ENCODE data around the gene ARID1B. TPM values are rescaled to one million over a fixed set of nuclear protein-coding genes. Genes with fewer than 3 reads are reported as not detected.

ARID1B gene
- total RNA-seq, 1 donor from 2014 or later: 66.3 TPM

DNA sequence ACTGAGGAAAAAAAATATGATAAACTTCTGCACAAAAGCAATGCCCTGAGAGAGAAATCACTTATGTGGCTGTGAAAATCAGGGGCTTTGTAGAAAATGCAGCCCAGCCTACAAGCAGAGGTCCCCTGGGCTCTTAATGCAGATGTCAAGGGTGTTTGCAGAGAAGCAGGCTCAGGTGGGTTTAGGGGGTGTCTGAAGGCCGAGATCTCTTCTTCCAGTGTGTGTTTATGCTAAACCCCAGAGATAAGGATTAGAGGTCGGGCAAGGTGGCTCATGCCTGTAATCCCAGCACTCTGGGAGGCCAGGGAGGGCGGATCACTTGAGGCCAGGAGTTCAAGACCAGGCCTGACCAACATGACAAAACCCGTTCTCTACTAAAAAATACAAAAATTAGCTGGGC is 467.6 kb downstream of the ARID1B start:
- DNase-seq (ENCODE audit: low spot score): no peak
- H3K4me1 Mint-ChIP-seq (ENCODE audit: low read depth): peaks cover 3% of the 10 kb centered on the region
- H3K4me3 Mint-ChIP-seq (ENCODE audit: low read depth): no peak overlapping the region
- peaks cover 10% of the 10 kb centered on the region for H3K9me3 Mint-ChIP-seq
- no peak overlapping the region for H3K27ac Mint-ChIP-seq
- no peaks in the 10 kb centered on the region for H3K36me3 Mint-ChIP-seq (ENCODE audit: low read depth)
- peaks cover 26% of the 10 kb centered on the region for H3K27me3 Mint-ChIP-seq (ENCODE audit: low read depth)
- intact Hi-C loops (cut with micrococcal nuclease): no loop called here

DNA sequence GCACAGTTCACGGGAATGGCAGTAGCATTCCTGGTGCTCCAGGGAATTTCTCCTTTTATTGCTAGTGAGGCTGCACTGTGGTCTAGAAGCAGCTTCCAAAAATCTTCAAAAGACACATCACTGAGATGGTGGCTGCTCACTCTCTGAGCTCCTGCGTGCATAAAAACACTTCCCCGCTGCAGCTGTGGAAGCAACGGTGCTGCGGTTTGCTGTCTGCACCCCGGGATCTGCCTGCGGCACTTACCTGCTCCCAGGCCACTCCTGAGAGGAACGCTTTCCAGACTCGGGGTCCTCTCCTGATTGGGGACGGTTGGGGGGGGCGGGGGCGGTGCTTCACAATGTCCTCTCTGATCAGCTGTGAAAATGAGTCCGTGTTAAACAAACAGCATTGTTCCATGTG is 468.3 kb downstream of the ARID1B start:
- H3K9me3 Mint-ChIP-seq: peaks cover 10% of the 10 kb centered on the region
- no peak for DNase-seq (ENCODE audit: low spot score)
- no peaks in the 10 kb centered on the region for H3K36me3 Mint-ChIP-seq (ENCODE audit: low read depth)
- H3K27me3 Mint-ChIP-seq (ENCODE audit: low read depth): peaks cover 30% of the 10 kb centered on the region
- peaks cover 2% of the 10 kb centered on the region for H3K4me1 Mint-ChIP-seq (ENCODE audit: low read depth)
- no peak overlapping the region for H3K4me3 Mint-ChIP-seq (ENCODE audit: low read depth)
- H3K27ac Mint-ChIP-seq: no peak overlapping the region
- intact Hi-C loops (cut with micrococcal nuclease): no loop called here

DNA sequence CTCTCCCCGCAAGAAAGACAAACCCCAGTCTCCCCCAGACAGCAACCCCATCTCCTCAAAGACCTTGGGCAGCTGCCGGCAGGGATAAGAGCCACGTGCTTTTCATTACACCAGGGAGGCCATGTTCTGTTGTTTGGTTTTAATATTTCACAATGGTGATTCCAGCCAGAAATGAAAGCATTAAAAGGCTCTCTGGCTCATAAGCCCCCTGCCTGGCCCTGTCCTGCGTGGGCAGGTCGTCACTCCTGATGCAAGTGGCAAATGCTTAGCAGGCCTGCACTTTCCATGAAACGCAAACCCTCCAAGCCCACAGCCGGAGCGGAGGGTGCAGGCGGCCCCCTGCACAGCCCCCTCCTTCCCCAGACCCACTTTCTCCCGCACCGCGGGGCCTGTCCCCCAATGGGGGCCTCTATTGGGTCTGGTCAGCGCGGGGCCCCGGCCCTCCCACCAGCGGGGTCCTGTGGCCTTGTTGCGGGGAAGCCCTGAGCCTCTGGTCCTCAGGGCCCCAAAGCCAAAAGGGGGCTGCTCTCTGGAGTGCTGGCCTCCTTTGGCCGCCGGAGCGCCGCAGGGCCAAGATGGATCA is 469.0 kb downstream of the ARID1B start:
- intact Hi-C loops (cut with micrococcal nuclease): no loop called here
- no peak overlapping the region for H3K27ac Mint-ChIP-seq
- no peak for DNase-seq (ENCODE audit: low spot score)
- peaks cover 10% of the 10 kb centered on the region for H3K9me3 Mint-ChIP-seq
- no peak overlapping the region for H3K4me3 Mint-ChIP-seq (ENCODE audit: low read depth)
- H3K4me1 Mint-ChIP-seq (ENCODE audit: low read depth): no peaks in the 10 kb centered on the region
- peaks cover 35% of the 10 kb centered on the region for H3K27me3 Mint-ChIP-seq (ENCODE audit: low read depth)
- H3K36me3 Mint-ChIP-seq (ENCODE audit: low read depth): no peaks in the 10 kb centered on the region

DNA sequence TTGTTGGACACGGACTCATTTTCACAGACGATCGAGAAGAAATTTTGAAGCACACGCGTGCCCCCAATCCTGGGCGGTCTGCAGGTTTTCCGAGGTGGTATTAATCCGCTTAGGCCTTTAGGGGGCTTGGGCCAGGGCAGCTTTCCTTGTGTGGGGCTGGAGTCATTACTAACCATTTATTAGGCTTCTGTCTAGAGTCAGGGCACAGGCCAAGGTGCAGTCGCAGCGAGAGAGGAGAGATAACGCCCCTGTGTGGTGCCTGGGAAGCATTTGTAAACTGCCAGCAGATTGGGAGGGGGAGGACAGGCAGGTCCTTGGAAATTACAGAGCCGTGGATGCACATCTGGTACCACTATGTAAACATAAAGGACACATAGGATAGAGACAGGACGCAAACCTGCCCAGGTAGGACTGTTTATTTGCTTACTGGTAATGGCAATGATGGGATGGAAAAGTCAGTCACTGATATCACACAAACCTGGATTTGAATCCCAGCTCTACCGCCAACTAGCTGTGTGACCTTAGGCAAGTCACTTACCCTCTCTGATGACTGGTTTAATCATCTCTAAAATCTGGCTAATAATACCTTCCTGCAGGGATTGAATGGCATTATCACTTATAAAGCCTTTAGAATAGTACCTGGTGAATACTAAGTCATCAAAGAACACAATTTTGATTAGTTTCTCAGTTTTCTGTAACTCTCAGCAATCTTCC is 469.8 kb downstream of the ARID1B start:
- H3K27me3 Mint-ChIP-seq (ENCODE audit: low read depth): peaks cover 39% of the 10 kb centered on the region
- H3K36me3 Mint-ChIP-seq (ENCODE audit: low read depth): no peaks in the 10 kb centered on the region
- no peaks in the 10 kb centered on the region for H3K4me1 Mint-ChIP-seq (ENCODE audit: low read depth)
- intact Hi-C loops (cut with micrococcal nuclease): no loop called here
- no peak overlapping the region for H3K27ac Mint-ChIP-seq
- H3K4me3 Mint-ChIP-seq (ENCODE audit: low read depth): no peak overlapping the region
- DNase-seq (ENCODE audit: low spot score): no peak
- peaks cover 10% of the 10 kb centered on the region for H3K9me3 Mint-ChIP-seq

DNA sequence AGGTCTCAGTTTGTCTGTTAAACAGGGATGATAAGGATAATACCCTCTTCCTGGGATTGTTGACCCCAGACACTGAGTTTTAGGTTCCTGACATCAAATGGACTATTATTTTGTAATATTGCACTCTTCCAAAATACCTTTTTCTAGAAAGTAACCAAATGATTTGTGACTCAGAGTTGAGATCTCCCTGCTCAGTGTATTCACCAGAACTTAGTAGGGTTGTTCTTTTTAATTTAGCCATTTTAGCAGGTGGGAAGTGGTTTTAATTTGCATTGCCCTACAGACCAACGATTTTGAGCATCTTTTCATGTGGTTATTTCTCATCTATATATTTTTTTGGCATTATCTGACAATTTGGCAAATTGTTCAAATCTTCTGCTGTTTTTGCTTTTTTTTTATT is 471.1 kb downstream of the ARID1B start:
- no peak for DNase-seq (ENCODE audit: low spot score)
- intact Hi-C loops (cut with micrococcal nuclease): no loop called here
- Mint-ChIP-seq H3K27ac (no peak overlapping the region), H3K27me3 (ENCODE audit: low read depth) (peaks cover 31% of the 10 kb centered on the region), H3K4me3 (ENCODE audit: low read depth) (no peak overlapping the region), H3K9me3 (peaks cover 10% of the 10 kb centered on the region), H3K4me1 (ENCODE audit: low read depth) (no peaks in the 10 kb centered on the region), H3K36me3 (ENCODE audit: low read depth) (no peaks in the 10 kb centered on the region)

DNA sequence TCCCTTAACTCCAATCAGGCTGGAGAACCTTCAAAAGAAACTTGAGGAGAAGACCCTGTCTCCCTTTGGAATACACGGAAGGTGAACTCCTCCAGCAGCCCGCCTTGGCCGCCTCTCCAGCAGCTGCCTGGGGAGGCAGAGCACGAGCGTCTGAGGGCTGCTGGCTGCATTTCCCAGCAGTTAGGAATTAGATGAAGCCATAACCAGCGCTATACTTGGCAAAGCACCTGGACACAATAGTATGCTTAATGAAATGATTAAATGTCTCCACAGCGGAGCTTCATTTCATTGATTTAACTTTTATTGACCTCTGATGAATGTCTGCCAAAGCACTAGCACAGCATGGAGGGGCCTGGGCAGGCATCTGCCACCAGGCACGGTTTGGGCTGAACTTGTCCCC is 472.6 kb downstream of the ARID1B start:
- Mint-ChIP-seq H3K36me3 (ENCODE audit: low read depth) (no peaks in the 10 kb centered on the region), H3K9me3 (peaks cover 10% of the 10 kb centered on the region)
- intact Hi-C loops (cut with micrococcal nuclease): no loop called here

DNA sequence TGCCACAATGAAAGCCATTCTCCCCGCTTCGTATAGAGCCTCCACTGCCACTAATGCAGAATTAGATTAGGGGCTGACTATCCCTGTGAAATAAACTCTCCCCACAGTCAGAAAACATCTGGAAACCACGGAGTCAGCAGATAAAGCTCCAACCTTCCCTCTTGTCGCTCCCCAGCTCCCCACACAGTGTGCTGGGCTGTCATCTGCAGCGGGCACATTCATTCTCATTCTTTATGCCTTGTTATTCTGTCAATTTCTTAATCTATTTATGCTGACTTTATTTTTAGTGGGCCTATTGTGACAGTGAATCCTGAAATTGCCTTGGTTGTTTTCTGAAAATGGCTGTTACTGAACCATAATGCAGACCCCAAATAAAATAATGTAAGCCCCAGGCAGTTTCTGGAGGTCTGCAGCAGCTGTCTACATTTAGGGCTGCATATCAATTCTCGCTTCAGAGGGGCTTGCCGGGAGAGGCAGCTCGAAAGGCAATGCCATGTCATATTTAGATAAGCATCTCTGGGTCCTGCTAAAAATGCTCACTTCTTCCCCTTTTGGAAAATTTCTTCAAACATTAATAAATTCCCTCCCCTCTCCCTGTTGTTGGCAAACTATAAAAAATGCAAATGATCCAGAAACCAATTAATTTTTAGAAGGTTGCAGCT is 474.5 kb downstream of the ARID1B start:
- Mint-ChIP-seq H3K27me3 (ENCODE audit: low read depth) (peaks cover 33% of the 10 kb centered on the region), H3K4me1 (ENCODE audit: low read depth) (no peaks in the 10 kb centered on the region), H3K36me3 (ENCODE audit: low read depth) (no peaks in the 10 kb centered on the region), H3K4me3 (ENCODE audit: low read depth) (no peak overlapping the region), H3K27ac (no peak overlapping the region), H3K9me3 (peaks cover 10% of the 10 kb centered on the region)
- intact Hi-C loops (cut with micrococcal nuclease): no loop called here
- DNase-seq (ENCODE audit: low spot score): no peak

More for the DNA sequence above, 472.6 kb downstream of the ARID1B start:
- Mint-ChIP-seq H3K4me3 (ENCODE audit: low read depth) (no peak overlapping the region), H3K4me1 (ENCODE audit: low read depth) (no peaks in the 10 kb centered on the region), H3K27me3 (ENCODE audit: low read depth) (peaks cover 25% of the 10 kb centered on the region), H3K27ac (no peak overlapping the region)
- DNase-seq (ENCODE audit: low spot score): no peak

DNA sequence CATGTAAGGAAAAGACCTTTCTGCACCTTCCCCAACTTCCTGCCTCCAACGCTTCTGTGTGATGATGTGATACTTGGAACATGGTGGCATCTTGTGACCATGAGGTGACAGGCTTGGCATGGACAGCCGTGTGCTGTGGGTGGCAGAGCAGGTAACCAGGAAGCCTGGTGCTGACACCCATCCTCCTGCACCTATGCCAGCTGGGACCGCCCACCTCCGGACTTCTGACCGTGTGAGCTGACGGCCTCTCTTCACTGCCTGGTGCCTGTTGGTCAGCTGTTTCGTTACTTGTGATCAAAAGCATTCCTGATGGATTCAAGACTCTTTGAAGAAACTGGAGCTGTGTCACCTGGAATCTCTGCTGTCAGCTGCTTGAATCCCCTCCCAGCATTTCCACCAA is 475.8 kb downstream of the ARID1B start:
- H3K9me3 Mint-ChIP-seq: peaks cover 10% of the 10 kb centered on the region
- intact Hi-C loops (cut with micrococcal nuclease): no loop called here
- H3K4me1 Mint-ChIP-seq (ENCODE audit: low read depth): no peaks in the 10 kb centered on the region
- no peak overlapping the region for H3K4me3 Mint-ChIP-seq (ENCODE audit: low read depth)
- no peak for DNase-seq (ENCODE audit: low spot score)
- H3K36me3 Mint-ChIP-seq (ENCODE audit: low read depth): no peaks in the 10 kb centered on the region
- H3K27ac Mint-ChIP-seq: no peak overlapping the region
- H3K27me3 Mint-ChIP-seq (ENCODE audit: low read depth): peaks cover 35% of the 10 kb centered on the region

DNA sequence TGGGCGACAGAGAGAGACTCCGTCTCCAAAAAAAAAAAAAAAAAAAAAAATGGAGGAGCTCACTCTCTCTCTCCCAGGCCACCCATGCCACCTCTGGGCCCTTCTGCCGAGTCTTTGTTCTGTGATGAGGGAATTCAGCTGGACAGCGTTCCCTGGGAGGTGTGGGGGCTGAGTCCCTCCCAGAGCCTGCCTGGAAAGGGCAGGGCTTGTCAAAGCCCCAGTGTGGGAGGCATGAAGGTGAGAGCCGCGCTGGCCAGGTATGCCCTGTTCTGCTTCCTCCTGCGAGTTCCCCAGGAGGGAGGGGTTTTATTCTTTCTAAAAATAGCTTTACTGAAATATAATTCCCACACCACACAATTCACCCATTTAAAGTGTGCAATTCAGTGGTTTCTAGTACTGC is 476.5 kb downstream of the ARID1B start:
- intact Hi-C loops (cut with micrococcal nuclease): no loop called here
- Mint-ChIP-seq H3K4me1 (ENCODE audit: low read depth) (no peaks in the 10 kb centered on the region), H3K36me3 (ENCODE audit: low read depth) (no peaks in the 10 kb centered on the region), H3K4me3 (ENCODE audit: low read depth) (no peak overlapping the region), H3K27ac (no peak overlapping the region), H3K9me3 (peaks cover 5% of the 10 kb centered on the region), H3K27me3 (ENCODE audit: low read depth) (peaks cover 33% of the 10 kb centered on the region)
- DNase-seq (ENCODE audit: low spot score): no peak

DNA sequence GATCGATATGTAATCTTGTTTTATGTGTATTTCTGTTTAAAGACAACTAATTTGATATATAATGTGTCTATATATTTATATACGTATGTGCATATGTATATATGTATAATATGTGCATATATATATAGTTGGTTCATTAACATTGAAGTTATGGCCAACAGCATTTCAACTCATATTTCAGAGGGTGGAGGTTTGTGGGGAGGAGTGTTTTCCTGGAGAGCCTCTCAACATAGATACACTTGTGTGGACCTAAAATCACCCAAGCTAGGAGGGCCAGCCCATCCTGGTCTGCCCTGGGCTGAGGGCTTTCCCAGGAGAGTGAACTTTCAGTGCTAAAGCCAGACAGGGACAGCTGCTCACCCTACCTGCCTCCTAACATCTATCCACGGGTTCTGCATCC is 477.4 kb downstream of the ARID1B start:
- intact Hi-C loops (cut with micrococcal nuclease): no loop called here
- H3K27ac Mint-ChIP-seq: no peak overlapping the region
- H3K4me1 Mint-ChIP-seq (ENCODE audit: low read depth): no peaks in the 10 kb centered on the region
- peaks cover 30% of the 10 kb centered on the region for H3K27me3 Mint-ChIP-seq (ENCODE audit: low read depth)
- no peaks in the 10 kb centered on the region for H3K36me3 Mint-ChIP-seq (ENCODE audit: low read depth)
- H3K4me3 Mint-ChIP-seq (ENCODE audit: low read depth): no peak overlapping the region
- H3K9me3 Mint-ChIP-seq: no peaks in the 10 kb centered on the region
- no peak for DNase-seq (ENCODE audit: low spot score)

DNA sequence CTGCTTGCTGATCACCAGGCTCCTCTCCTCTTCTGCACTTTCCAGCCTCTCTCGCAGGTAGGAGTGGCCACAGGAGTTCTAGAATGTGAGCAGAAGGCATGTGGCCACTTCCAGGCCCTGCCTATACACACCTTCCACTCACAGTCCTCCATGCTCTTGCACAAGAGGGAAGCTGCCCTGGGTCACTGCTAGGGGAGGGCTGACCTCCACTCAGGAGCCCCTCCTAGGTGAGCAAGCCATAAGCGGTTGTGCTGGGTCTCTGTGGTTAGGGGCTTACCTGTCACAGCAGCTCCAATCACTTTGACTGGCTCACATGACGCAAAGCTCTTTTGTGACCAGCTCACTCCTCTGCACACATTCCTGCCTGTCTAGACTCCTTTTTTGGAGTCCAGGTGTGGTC is 477.9 kb downstream of the ARID1B start:
- H3K27me3 Mint-ChIP-seq (ENCODE audit: low read depth): peaks cover 29% of the 10 kb centered on the region
- no peaks in the 10 kb centered on the region for H3K9me3 Mint-ChIP-seq
- H3K27ac Mint-ChIP-seq: no peak overlapping the region
- no peak overlapping the region for H3K4me3 Mint-ChIP-seq (ENCODE audit: low read depth)
- H3K36me3 Mint-ChIP-seq (ENCODE audit: low read depth): no peaks in the 10 kb centered on the region
- intact Hi-C loops (cut with micrococcal nuclease): no loop called here
- H3K4me1 Mint-ChIP-seq (ENCODE audit: low read depth): peaks cover 4% of the 10 kb centered on the region
- DNase-seq (ENCODE audit: low spot score): no peak

DNA sequence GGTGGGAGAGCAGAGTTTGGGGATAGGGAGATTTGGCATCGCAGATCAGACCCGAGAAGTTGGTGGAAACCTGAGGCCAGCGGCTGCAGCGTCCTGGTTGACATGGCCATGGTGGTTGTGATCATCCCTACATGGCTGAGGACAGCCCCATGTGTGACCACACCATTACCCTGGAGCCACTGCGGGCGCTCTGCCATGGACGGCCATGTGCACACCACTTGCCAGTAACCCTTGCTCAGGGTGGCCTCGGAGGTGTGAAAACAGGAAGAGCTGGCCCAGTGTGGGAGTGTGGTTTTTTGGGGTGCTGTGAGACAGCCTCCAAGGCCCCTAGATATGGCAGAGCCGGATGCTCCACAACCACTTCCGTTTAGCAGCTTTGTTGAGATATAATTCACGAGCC is 481.7 kb downstream of the ARID1B start:
- Mint-ChIP-seq H3K4me3 (ENCODE audit: low read depth) (no peak overlapping the region), H3K36me3 (ENCODE audit: low read depth) (no peaks in the 10 kb centered on the region), H3K9me3 (no peaks in the 10 kb centered on the region), H3K27ac (no peak overlapping the region), H3K27me3 (ENCODE audit: low read depth) (peaks cover 18% of the 10 kb centered on the region), H3K4me1 (ENCODE audit: low read depth) (peaks cover 4% of the 10 kb centered on the region)
- intact Hi-C loops (cut with micrococcal nuclease): no loop called here
- DNase-seq (ENCODE audit: low spot score): no peak

DNA sequence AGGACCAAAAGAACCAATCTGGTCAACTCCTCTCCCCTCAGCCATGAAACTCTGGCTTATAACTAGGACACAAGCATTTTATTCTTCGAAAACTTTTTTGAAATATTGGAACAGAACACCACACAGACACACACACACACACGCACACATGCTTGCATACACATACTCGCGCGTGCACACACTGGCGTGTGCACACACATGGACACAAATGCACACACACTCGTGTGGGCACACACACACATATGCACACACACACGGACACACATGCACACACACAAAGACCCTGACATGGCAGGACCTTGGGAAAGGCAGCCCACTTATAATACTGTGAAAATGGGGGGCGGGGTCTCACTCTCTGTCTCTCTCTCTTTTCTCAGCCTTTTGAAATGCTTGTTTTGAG is 482.3 kb downstream of the ARID1B start:
- intact Hi-C loops (cut with micrococcal nuclease): no loop called here
- Mint-ChIP-seq H3K9me3 (no peaks in the 10 kb centered on the region), H3K27me3 (ENCODE audit: low read depth) (peaks cover 18% of the 10 kb centered on the region), H3K4me3 (ENCODE audit: low read depth) (no peak overlapping the region), H3K27ac (no peak overlapping the region), H3K36me3 (ENCODE audit: low read depth) (no peaks in the 10 kb centered on the region), H3K4me1 (ENCODE audit: low read depth) (peaks cover 4% of the 10 kb centered on the region)
- DNase-seq (ENCODE audit: low spot score): no peak

All from activated T-helper 2 cell treated with anti-CD3 and anti-CD28 coated beads, Interferon-gamma antibody, Interleukin-2, Interleukin-4, amounts not matched to agents 10 μg/mL and 5 μg/mL and 100 μg/mL, durations not matched to agents 14 hours and 24 hours and 36 hours (primary cell).